HG03460 (cell line): ENCODE data around the gene TFCP2L1.

Experiments used
- ATAC-seq: cut with Tn5 transposase; IDR thresholded peaks from one replicate; pipeline ENCODE4 v1.9.1; 2021; ENCODE audit not compliant: unreplicated experiment

The TFCP2L1 gene

DNA sequence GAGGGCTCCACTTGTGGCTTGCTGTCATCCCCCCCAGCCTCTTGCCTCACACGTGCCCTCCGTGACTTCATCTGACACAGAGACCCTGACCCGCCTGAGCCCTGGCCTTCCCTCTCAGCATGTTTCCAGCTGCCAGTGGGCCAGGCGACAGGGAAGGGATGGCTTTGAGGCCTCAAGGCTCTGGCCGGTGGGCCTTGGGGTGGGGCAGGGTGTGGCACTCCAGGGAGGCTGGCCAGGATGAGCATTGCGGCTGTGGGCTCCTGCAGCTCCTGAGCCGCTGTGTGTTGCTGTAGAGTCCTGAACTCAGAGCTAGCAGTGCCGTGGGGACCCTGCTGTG lies 85.0 kb downstream of the TFCP2L1 start:
- no peak for ATAC-seq

DNA sequence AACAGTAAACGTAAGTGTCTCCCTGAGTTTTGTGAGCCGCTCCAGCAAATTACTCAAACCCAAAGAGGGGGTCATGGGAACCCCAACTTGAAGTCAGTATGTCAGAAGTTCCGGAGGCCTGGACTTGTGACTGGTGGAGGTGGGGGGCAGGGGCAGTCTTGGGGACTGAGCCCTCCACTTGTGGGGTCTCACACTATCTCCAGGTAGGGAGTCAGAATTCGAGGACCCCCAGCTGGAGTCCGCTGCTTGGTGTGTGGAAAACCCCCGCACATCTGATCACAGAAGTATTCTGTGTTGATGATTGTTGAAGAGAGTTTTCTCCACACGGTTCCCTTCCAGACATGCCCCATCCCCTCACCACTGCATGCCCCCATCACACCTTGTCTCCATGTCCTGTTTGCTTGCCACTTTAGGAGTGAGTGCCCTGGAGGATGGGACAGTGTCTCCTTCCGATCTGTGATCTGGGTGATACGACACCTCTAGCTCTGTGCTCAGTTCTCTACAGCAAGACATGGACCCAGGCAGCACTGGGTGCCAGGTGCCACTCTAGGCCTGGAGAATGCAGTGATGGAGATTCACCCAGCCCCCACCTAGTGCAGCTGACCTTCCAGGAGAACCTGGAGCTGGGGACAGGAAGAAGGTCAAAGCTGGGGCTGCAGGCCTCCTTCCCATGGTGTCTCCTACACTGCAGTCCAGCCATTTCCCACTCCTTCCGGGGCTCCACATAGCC lies 85.6 kb downstream of the TFCP2L1 start:
- no peak for ATAC-seq

DNA sequence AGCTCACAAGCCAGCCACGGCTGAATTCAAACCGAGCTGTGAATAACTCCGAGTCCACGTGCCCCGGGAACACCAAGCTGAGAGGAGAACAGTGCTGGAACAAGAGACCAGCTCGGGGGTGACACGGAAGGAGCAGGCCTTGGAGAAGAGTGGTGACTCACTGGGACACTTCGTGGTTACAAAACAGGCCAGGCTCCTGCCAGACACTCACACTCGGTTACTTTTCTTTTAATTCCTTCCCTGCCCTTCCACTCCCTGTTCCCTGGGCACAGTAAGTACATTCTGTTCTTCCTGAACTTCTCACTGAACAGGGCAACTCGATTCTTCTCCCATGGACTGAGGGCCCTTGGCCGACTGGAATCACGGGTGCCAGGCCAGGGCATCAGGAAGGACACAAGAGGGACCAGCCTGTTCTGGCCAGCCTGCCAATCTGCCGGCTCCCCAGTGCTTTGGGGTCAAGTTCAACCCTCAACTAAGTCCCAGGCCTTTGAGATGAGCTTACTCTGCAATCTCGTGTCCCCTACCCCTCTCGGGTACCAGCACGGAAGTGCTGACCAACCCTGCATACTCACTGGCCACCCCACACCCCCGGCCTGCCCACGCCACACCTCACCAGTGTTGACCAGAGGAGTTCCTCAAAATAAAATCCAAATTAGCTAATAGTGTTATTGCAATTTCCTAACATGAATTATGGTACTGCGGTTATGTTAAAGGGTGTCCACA lies 87.5 kb downstream of the TFCP2L1 start:
- ATAC-seq: no peak

DNA sequence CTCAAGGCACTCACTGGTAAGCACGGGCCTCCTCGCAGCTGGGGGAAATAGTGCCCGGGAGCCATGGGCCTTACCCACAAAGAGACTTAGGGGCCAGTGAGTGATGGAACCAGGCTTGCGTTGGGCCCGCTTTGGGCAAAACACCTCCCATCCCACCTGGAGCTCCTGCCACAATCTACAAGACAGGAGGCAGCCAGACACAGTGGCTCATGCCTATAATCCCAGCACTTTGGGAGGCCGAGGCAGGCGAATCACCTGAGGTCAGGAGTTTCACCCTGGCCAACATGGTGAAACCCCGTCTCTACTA lies 88.2 kb downstream of the TFCP2L1 start:
- ATAC-seq: no peak

GRCh38 chr2:121196132-121196848 lies 88.7 kb downstream of the TFCP2L1 start:
- ATAC-seq: no peak

- no peak for ATAC-seq
These were observed 90.0 kb downstream of the TFCP2L1 start for GRCh38 chr2:121195036-121195435.

DNA sequence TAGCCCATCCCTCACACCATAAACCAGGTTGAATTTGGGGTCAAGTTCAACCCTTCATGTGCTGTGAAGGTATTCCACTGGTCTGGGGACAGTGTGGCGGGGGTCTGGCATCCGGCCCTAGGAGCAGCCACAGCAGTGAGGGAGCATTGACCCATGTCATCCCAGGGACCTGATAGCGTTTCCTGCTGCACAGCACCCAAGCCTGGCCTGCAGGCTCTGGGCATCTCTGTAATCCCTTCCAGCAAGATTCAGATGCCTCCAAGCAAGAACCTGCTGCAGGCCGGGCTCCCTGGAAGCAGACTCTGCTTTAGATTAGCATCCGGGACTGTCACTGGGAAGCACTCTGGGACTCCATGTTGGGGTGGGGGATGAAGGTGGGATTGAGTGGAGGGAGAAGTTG lies 90.4 kb downstream of the TFCP2L1 start:
- ATAC-seq: no peak

DNA sequence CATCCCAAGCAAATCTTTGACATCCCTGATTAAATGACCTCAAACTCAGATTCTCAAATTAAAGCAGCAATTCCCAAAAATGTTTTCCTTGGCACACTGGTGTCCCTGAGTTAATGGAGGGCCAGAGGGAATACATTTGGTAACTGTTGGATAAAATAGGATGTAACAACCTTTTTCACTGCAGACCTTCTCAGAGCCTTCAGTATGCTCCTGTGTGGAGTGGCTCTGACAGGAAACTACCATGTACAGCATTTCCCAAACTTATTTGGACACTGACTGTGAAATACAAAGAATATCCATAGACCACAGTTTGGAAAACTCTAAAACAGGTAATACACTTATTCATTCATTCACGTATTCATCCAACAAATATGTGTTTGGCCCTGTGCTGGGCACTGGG lies 91.8 kb downstream of the TFCP2L1 start:
- no peak for ATAC-seq

DNA sequence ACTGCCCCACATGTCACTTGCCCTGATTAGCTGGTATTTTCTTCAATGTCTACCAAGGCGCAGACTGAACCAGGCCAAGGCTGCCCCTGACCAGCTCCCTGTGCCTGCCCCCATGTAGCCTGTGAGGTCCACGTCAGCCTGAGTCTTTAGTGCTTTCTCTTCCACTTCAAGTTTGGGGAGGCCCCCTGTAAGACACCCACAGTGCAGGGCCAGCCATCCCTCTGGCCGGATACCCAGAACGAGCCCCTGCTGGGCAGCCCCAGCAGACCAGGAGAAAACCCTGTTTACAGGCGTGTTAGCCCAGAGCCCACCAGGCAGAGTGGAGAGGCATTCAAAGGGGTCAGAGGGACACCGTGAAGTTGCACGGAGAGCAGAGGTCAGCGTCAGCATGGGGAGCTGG lies 92.4 kb downstream of the TFCP2L1 start:
- ATAC-seq: no peak

DNA sequence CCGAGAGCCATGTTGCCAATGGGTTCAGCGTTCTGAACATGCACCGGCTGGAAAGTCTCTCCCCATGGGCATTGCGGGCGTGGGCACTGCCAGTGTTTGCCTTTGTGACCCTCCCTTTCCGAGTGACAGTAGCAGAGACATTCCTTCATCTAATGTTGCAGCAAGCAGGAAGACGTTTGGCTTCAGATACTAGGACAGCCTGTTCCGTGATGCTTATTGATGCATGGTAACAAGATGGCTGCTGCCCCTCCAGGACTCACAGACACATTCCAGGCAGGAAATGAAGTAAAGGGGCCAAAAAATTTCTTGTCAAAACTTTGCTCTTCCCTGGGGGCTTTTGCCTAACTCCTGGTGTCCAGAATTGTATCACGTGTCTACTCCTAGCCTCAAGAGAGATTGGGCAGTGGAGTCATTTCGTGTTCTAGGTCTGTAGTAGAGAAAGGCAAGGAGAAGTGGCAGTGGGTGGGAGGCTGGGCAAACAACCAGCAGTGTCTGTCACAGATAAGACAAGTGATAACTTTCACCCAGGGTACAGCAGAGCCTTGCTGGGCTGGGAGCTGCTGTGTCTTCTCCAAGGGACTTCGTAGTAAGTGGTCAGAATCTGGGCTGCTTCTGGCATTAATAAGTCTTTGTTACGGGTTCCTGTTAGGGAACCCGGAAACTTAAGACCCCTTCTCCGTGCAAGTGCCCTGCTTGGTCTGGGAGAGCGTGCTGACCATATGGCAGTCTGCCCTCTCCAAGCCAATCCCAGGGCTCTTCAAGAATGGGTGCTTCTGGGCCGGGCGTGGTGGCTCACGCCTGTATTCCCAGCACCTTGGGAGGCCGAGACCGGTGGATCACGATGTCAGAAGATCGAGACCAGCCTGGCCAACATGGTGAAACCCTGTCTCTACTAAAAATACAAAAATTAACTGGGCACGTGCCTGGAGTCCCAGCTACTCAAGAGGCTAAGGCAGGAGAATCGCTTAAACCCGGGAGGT lies 93.5 kb downstream of the TFCP2L1 start:
- no peak for ATAC-seq

GRCh38 chr2:121189661-121190381 lies 95.2 kb downstream of the TFCP2L1 start:
- ATAC-seq: no peak

- ATAC-seq: no peak
These were observed 96.0 kb downstream of the TFCP2L1 start for GRCh38 chr2:121189011-121189410.

- ATAC-seq: no peak
These were observed 97.0 kb downstream of the TFCP2L1 start for GRCh38 chr2:121187982-121188411.

GRCh38 chr2:121187351-121187981 lies 97.5 kb downstream of the TFCP2L1 start:
- ATAC-seq: no peak

- ATAC-seq: no peak
These were observed 98.7 kb downstream of the TFCP2L1 start for GRCh38 chr2:121186261-121186660.

- no peak for ATAC-seq
These were observed 99.4 kb downstream of the TFCP2L1 start for GRCh38 chr2:121185571-121186074.

DNA sequence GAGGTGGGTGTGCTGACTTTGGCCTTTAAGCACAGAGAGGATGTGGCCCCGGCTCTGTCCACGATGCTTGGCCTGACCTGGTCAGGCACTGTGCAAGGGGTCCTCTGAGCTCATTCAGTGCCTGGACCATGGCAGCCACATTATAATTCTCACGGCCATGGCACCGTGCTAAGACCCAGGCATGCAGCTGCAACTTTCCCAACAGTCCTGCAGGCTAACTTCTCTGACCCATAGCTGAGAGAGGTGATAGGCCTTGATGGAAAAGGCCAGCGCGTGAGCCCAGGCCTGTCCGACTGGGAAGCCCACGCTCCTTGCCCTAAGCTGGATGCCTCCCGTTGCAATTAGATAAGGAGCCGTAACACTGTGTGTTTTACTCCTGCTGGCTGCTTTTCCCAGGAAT lies 99.9 kb downstream of the TFCP2L1 start:
- no peak for ATAC-seq

GRCh38 chr2:121184248-121184862 lies 100.6 kb downstream of the TFCP2L1 start:
- no peak for ATAC-seq

GRCh38 chr2:121182520-121182919 lies 102.5 kb downstream of the TFCP2L1 start:
- ATAC-seq: no peak
